Panc1 (cell line): ENCODE measurements around the gene SMURF2. TPM values are rescaled to one million over a fixed set of nuclear protein-coding genes. Genes with fewer than 3 reads are reported as not detected.

ENCODE experiments used
- ATAC-seq: fragments of 200-7000 bp; cut with Tn5 transposase; 2 replicates; pipeline ENCODE4 v1.9.1; 2020; ENCODE audit warnings: mild to moderate bottlenecking, moderate library complexity
- BruUV-seq: library from RNA; stranded (reverse); fragments of 400-500 nt; replicated peaks from 2 replicates; lab custom pipeline; 2021; lab: Mats Ljungman, UMichigan
- CTCF ChIA-PET: fragments of 300-600 bp; sonication (Branson Sonifier 250); formaldehyde crosslinking; loops from one replicate; lab custom pipeline; 2022; ENCODE audit warnings: antibody characterized with exemption; lab: Charles Lee
- POLR2A ChIA-PET: fragments of 300-600 bp; sonication (Branson Sonifier 250); formaldehyde crosslinking; loops from one replicate; lab custom pipeline; 2022; ENCODE audit warnings: antibody characterized with exemption; lab: Charles Lee
- DNase-seq: peaks from one replicate; pipeline ENCODE4 v3.0.0-alpha.2; 2010; ENCODE audit warnings: low read depth, low spot score
- H3K27ac ChIP-seq: 2 replicates; pipeline ENCODE4 v1.5.1; 2011; ENCODE audit warnings: mild to moderate bottlenecking, low read length, inconsistent platforms
- H3K27me3 ChIP-seq: fragments of 200-500 bp; sonication (Bioruptor generic); 2 replicates; pipeline ENCODE4 v1.6.0; 2014; ENCODE audit warnings: low read length, inconsistent platforms; ENCODE audit not compliant: control insufficient read depth, insufficient read depth
- H3K36me3 ChIP-seq: fragments of 200-500 bp; sonication (Bioruptor generic); 2 replicates; pipeline ENCODE4 v1.5.1; 2014; ENCODE audit warnings: inconsistent platforms, mild to moderate bottlenecking, low read length, moderate library complexity; ENCODE audit not compliant: control insufficient read depth, insufficient read depth
- H3K4me1 ChIP-seq: 2 replicates; pipeline ENCODE4 v1.5.1; 2011; ENCODE audit warnings: inconsistent platforms, mild to moderate bottlenecking, low read length, moderate library complexity; ENCODE audit not compliant: control insufficient read depth, insufficient read depth
- H3K4me3 ChIP-seq, 2 experiments: 2 replicates each; pipeline ENCODE4 v1.5.1; 2011 to 2012; ENCODE audit warnings: low read depth in 2 of 2, low read length in 2 of 2, mild to moderate bottlenecking in 2 of 2, inconsistent platforms in 1 of 2, moderate library complexity in 1 of 2
- H3K9me3 ChIP-seq: fragments of 200-500 bp; sonication (Bioruptor generic); 2 replicates; pipeline ENCODE4 v1.5.1; 2014; ENCODE audit warnings: low read depth, mild to moderate bottlenecking, inconsistent platforms, low read length, moderate library complexity; ENCODE audit not compliant: control insufficient read depth, insufficient read depth
- CTCF ChIP-seq: fragments of 450-650 bp; IDR thresholded peaks from 2 replicates; pipeline ENCODE4 v1.5.1; 2017; ENCODE audit warnings: mild to moderate bottlenecking
- POLR2AphosphoS5 ChIP-seq: IDR thresholded peaks from 2 replicates; pipeline ENCODE4 v1.6.1; 2012; ENCODE audit warnings: mild to moderate bottlenecking, low read depth, low read length, moderate library complexity
- REST ChIP-seq, 2 experiments: IDR thresholded peaks; 2 replicates each; pipeline ENCODE4 v1.6.1; 2011 to 2012; ENCODE audit warnings: low read depth in 2 of 2, control low read depth in 1 of 2, low read length in 1 of 2, mild to moderate bottlenecking in 1 of 2, moderate library complexity in 1 of 2; ENCODE audit not compliant: insufficient read depth in 1 of 2
- SIN3A ChIP-seq: IDR thresholded peaks from 2 replicates; pipeline ENCODE4 v1.6.1; 2012; ENCODE audit warnings: low read depth, mild to moderate bottlenecking, low read length, moderate library complexity, borderline replicate concordance; ENCODE audit not compliant: insufficient read depth
- TCF7L2 ChIP-seq: IDR thresholded peaks from 2 replicates; pipeline ENCODE4 v1.6.1; 2011; ENCODE audit warnings: mild to moderate bottlenecking, low read depth, low read length, inconsistent platforms
- in situ Hi-C: cut with HindIII; loops from 2 replicates; pipeline ENCODE4 v1.10.0; 2016; ENCODE audit warnings: low sequenced_read_pairs, low pct_unique_long_range_greater_than_20kb
- intact Hi-C: fragments of 100-400 bp; cut with micrococcal nuclease; formaldehyde crosslinking; loops from one replicate; pipeline ENCODE4 v1.10.0; 2022; ENCODE audit not compliant: unreplicated experiment
- total RNA-seq: library from RNA; stranded (reverse); gene quantifications from one replicate; pipeline ENCODE4 v1.2.1, GENCODE V29; 2021; ENCODE audit not compliant: unreplicated experiment

The SMURF2 gene
- total RNA-seq, 1 experiment from 2014 or later, result 21.3 TPM

GRCh38 chr17:64621772-64622171, 40.3 kb downstream of the SMURF2 start:
- DNase-seq (no peak), ATAC-seq (no peak)
- intact Hi-C loops, result no loop called here
- in situ Hi-C loops, result no loop called here
- no peak for TF ChIP-seq TCF7L2
- TF ChIP-seq POLR2AphosphoS5, result no peak
- TF ChIP-seq SIN3A, result no peak
- TF ChIP-seq REST (IDR thresholded peaks at IDR 0.05; ENCODE audit: insufficient read depth in 1 of 2, low read depth in 2 of 2, low read length in 1 of 2), result no peak
- no peak for TF ChIP-seq CTCF
- H3K9me3 ChIP-seq, result no peaks in the 10 kb centered on the region
- H3K27me3 ChIP-seq, result no peaks in the 10 kb centered on the region
- peaks cover 4% of the 10 kb centered on the region; the same call in 1 of the 2 replicates for H3K4me1 ChIP-seq
- POLR2A ChIA-PET, result no interaction called here
- no TSS peak for BruUV-seq
- no peak overlapping the region for H3K27ac ChIP-seq
- no peak overlapping the region for H3K4me3 ChIP-seq
- CTCF ChIA-PET, result no interaction called here
- no peaks in the 10 kb centered on the region for H3K36me3 ChIP-seq

GRCh38 chr17:64618848-64619247, 43.3 kb downstream of the SMURF2 start:
- Histone ChIP-seq H3K27me3 (no peaks in the 10 kb centered on the region), H3K36me3 (no peaks in the 10 kb centered on the region), H3K27ac (no peak overlapping the region), H3K4me3 (no peak overlapping the region), H3K4me1 (peaks cover 11% of the 10 kb centered on the region), H3K9me3 (no peaks in the 10 kb centered on the region)
- intact Hi-C loops, result no loop called here
- no peak for TF ChIP-seq CTCF
- no peak for TF ChIP-seq TCF7L2
- TF ChIP-seq POLR2AphosphoS5, result no peak
- TF ChIP-seq REST (IDR thresholded peaks at IDR 0.05; ENCODE audit: insufficient read depth in 1 of 2, low read depth in 2 of 2, low read length in 1 of 2), result no peak
- ChIA-PET CTCF (no interaction called here), POLR2A (no interaction called here)
- ATAC-seq (no peak), DNase-seq (no peak)
- in situ Hi-C loops, result no loop called here
- no TSS peak for BruUV-seq
